SK-N-SH (cell line): ENCODE data around the gene TTK. TPM values are rescaled to one million over a fixed set of nuclear protein-coding genes. Genes with fewer than 3 reads are reported as not detected.

ENCODE experiments used
- CTCF ChIA-PET: fragments of 300-600, 350-600 bp; formaldehyde crosslinking; extraction: SDS; loops from one replicate; lab custom pipeline; 2021; lab: Yijun Ruan, JAX
- POLR2A ChIA-PET: fragments of 350-600 bp; sonication (Branson Sonifier 250); formaldehyde crosslinking; extraction: SDS; loops from one replicate; lab custom pipeline; 2020; ENCODE audit warnings: antibody characterized with exemption, inconsistent platforms; lab: Yijun Ruan, JAX
- DNase-seq: peaks from one replicate; pipeline ENCODE4 v3.0.0; 2012
- H2AFZ ChIP-seq: fragments of 200-600 bp; sonication (generic); 2 replicates; pipeline ENCODE4 v1.8.1; 2016; ENCODE audit warnings: antibody characterized with exemption, mild to moderate bottlenecking, low read depth
- H3F3A ChIP-seq: fragments of 200-600 bp; sonication (generic); replicated peaks from 2 replicates; pipeline ENCODE3; 2016; ENCODE audit warnings: antibody characterized with exemption, mild to moderate bottlenecking; ENCODE audit not compliant: insufficient read depth
- H3K27ac ChIP-seq, 2 experiments: fragments of 200-500 bp in 1 of 2; fragments of 200-600 bp in 1 of 2; sonication (Bioruptor generic) in 1 of 2; sonication (generic), shearing (Covaris generic) in 1 of 2; 2 replicates each; pipeline versions ENCODE4 v1.5.1 to v1.6.1; 2014 to 2016; ENCODE audit warnings: low read depth in 2 of 2, inconsistent platforms in 1 of 2, low read length in 1 of 2, mild to moderate bottlenecking in 1 of 2, mixed read lengths in 1 of 2
- H3K27me3 ChIP-seq: fragments of 200-600 bp; sonication (generic), shearing (Covaris generic); 2 replicates; pipeline ENCODE4 v1.6.1; 2016; ENCODE audit warnings: mixed run types; ENCODE audit not compliant: insufficient read depth
- H3K36me3 ChIP-seq, 2 experiments: fragments of 200-500 bp in 1 of 2; fragments of 200-600 bp in 1 of 2; sonication (Bioruptor generic) in 1 of 2; sonication (generic) in 1 of 2; replicated peaks in 1 of 2; 2 replicates each; pipeline versions ENCODE3 to v1.5.1; 2014 to 2016; ENCODE audit warnings: low read length in 1 of 2, mild to moderate bottlenecking in 1 of 2; ENCODE audit not compliant: insufficient read depth in 2 of 2, control insufficient read depth in 1 of 2
- H3K4me1 ChIP-seq, 2 experiments: fragments of 200-500 bp in 1 of 2; fragments of 200-600 bp in 1 of 2; sonication (Bioruptor generic) in 1 of 2; sonication (generic), shearing (Covaris generic) in 1 of 2; 2 replicates each; pipeline versions ENCODE4 v1.5.1 to v1.6.1; 2014 to 2016; ENCODE audit warnings: low read depth in 1 of 2, low read length in 1 of 2, mixed run types in 1 of 2; ENCODE audit not compliant: insufficient read depth in 2 of 2, control insufficient read depth in 1 of 2
- H3K4me2 ChIP-seq: fragments of 200-600 bp; sonication (generic), shearing (Covaris generic); 2 replicates; pipeline ENCODE4 v1.6.1; 2017; ENCODE audit warnings: mixed run types
- H3K4me3 ChIP-seq, 2 experiments: fragments of 200-500 bp in 1 of 2; fragments of 200-600 bp in 1 of 2; sonication (Bioruptor generic) in 1 of 2; sonication (generic), shearing (Covaris generic) in 1 of 2; 2 replicates each; pipeline versions ENCODE4 v1.5.1 to v1.8.1; 2014 to 2016; ENCODE audit warnings: low read depth in 2 of 2, inconsistent platforms in 1 of 2, low read length in 1 of 2, mild to moderate bottlenecking in 1 of 2, mixed read lengths in 1 of 2, moderate library complexity in 1 of 2
- H3K79me2 ChIP-seq: fragments of 200-600 bp; sonication (generic); 2 replicates; pipeline ENCODE4 v1.8.1; 2017; ENCODE audit warnings: mild to moderate bottlenecking; ENCODE audit not compliant: insufficient read depth
- H3K9ac ChIP-seq: fragments of 200-600 bp; sonication (generic); 2 replicates; pipeline ENCODE4 v1.6.1; 2017; ENCODE audit warnings: mixed run types
- H3K9me2 ChIP-seq: fragments of 200-600 bp; sonication (generic); 2 replicates; pipeline ENCODE4 v1.6.1; 2017; ENCODE audit warnings: mixed run types
- H3K9me3 ChIP-seq: fragments of 200-600 bp; sonication (generic); 2 replicates; pipeline ENCODE4 v1.6.1; 2017; ENCODE audit warnings: mixed run types, mild to moderate bottlenecking, moderate library complexity
- H4K20me1 ChIP-seq: fragments of 200-600 bp; sonication (generic); 2 replicates; pipeline ENCODE4 v1.6.1; 2017; ENCODE audit warnings: mild to moderate bottlenecking, mixed run types; ENCODE audit not compliant: insufficient read depth
- CHD2 ChIP-seq: fragments of 150-350 bp; IDR thresholded peaks from 2 replicates; pipeline ENCODE4 v1.6.1; 2018; ENCODE audit warnings: low read length; ENCODE audit not compliant: partially characterized antibody
- ELF1 ChIP-seq: IDR thresholded peaks from 2 replicates; pipeline ENCODE4 v1.4.0; 2012
- EZH2phosphoT487 ChIP-seq: fragments of 200-600 bp; sonication (generic); IDR thresholded peaks from 2 replicates; pipeline ENCODE4 v1.6.1; 2017; ENCODE audit warnings: low read depth, mixed run types, mild to moderate bottlenecking, antibody characterized with exemption, moderate library complexity, borderline replicate concordance
- FOSL2 ChIP-seq: IDR thresholded peaks from 2 replicates; pipeline ENCODE4 v1.4.0; 2012; ENCODE audit warnings: low read depth, mild to moderate bottlenecking, moderate library complexity, borderline replicate concordance
- FOXJ3 ChIP-seq: sonication (generic); formaldehyde crosslinking; IDR thresholded peaks from 2 replicates; pipeline ENCODE4 v1.5.1; 2020; ENCODE audit warnings: mild to moderate bottlenecking, missing genetic modification reagents
- FOXM1 ChIP-seq: IDR thresholded peaks from 2 replicates; pipeline ENCODE4 v1.4.0; 2012; ENCODE audit warnings: low read depth, mild to moderate bottlenecking
- GABPA ChIP-seq: IDR thresholded peaks from 2 replicates; pipeline ENCODE4 v1.4.0; 2012; ENCODE audit warnings: low read depth, mild to moderate bottlenecking
- GATA2 ChIP-seq: sonication (generic); formaldehyde crosslinking; IDR thresholded peaks from 2 replicates; pipeline ENCODE4 v1.5.0; 2020; ENCODE audit warnings: mild to moderate bottlenecking, missing genetic modification reagents
- MXI1 ChIP-seq: IDR thresholded peaks from 2 replicates; pipeline ENCODE4 v1.6.1; 2012; ENCODE audit warnings: mild to moderate bottlenecking, low read depth, low read length, improper control_type of control experiment
- NFIC ChIP-seq: IDR thresholded peaks from 2 replicates; pipeline ENCODE4 v1.4.0; 2012; ENCODE audit warnings: borderline replicate concordance
- POLR2AphosphoS5 ChIP-seq: IDR thresholded peaks from 2 replicates; pipeline ENCODE4 v1.6.1; 2012; ENCODE audit warnings: low read depth, low read length
- RAD21 ChIP-seq: IDR thresholded peaks from 2 replicates; pipeline ENCODE4 v1.6.1; 2012; ENCODE audit warnings: mild to moderate bottlenecking, low read length
- RFX5 ChIP-seq: IDR thresholded peaks from 2 replicates; pipeline ENCODE4 v1.6.1; 2012; ENCODE audit warnings: mild to moderate bottlenecking, improper control_type of control experiment, low read length
- RXRA ChIP-seq: IDR thresholded peaks from 2 replicates; pipeline ENCODE4 v1.4.0; 2012; ENCODE audit warnings: low read depth, mild to moderate bottlenecking, borderline replicate concordance
- SMC3 ChIP-seq: IDR thresholded peaks from 2 replicates; pipeline ENCODE4 v1.6.1; 2012; ENCODE audit warnings: low read depth, low read length, improper control_type of control experiment
- TCF12 ChIP-seq: IDR thresholded peaks from 2 replicates; pipeline ENCODE4 v1.4.0; 2012
- YY1 ChIP-seq: IDR thresholded peaks from 2 replicates; pipeline ENCODE4 v1.4.0; 2012; ENCODE audit warnings: low read depth, mild to moderate bottlenecking
- WGBS: methylation state at CpG from one replicate; pipeline ENCODE4 v1.1.6; 2017; ENCODE audit warnings: low lambda C conversion rate; 5-methylcytosine and 5-hydroxymethylcytosine counted together
- polyA plus RNA-seq, 3 experiments: library from polyadenylated mRNA; depleted of rRNA; stranded (reverse); fragments of >200 nt; gene quantifications; 2 replicates each; pipeline ENCODE4 v1.2.3, GENCODE V29; 2012
- TF ChIP-seq, protein P1 (sequence below): IDR thresholded peaks from 2 replicates; pipeline ENCODE4; 2012
- TF ChIP-seq, protein P2 (sequence below): fragments of 150-350 bp; IDR thresholded peaks from 2 replicates; pipeline ENCODE4 v1.6.1; 2017; ENCODE audit warnings: antibody characterized with exemption, low read length, low read depth, borderline replicate concordance

Gene TTK
- polyA plus RNA-seq, 1 of the 3 experiments (the other 2 are of a cell fraction) = 3.6 TPM

DNA sequence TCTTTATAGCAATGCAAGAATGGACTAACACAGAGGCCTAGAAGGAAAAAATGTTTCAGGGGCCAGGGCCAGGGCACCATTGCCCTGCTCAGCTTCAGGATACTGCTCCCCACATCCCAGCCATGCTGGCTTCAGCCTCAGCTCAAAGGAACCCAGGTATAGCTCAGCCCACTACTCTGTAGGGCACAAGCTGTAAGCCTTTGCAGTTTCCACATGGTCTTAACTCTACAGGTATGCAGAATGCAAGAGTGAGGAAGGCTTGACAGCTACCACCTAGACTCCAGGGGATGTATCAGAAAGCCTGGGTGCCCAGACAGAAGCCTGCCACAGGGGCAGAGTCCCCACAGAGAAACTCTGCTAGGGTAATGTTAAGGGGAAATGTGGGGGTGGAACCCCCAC, 10.5 kb upstream of the TTK start:
- ChIA-PET CTCF (no interaction called here), POLR2A (no interaction called here)
- H3K36me3 ChIP-seq = no peaks in the 10 kb centered on the region
- DNase-seq = no peak
- no peaks in the 10 kb centered on the region for H4K20me1 ChIP-seq
- H3K9me2 ChIP-seq = no peaks in the 10 kb centered on the region
- no peak overlapping the region for H3K9ac ChIP-seq
- H3F3A ChIP-seq = no peaks in the 10 kb centered on the region
- H3K9me3 ChIP-seq = peaks cover 9% of the 10 kb centered on the region; the same call in 1 of the 2 replicates
- H3K79me2 ChIP-seq = no peaks in the 10 kb centered on the region
- H3K27ac ChIP-seq = no peak overlapping the region
- no peak overlapping the region for H2AFZ ChIP-seq
- no peak overlapping the region for H3K4me2 ChIP-seq
- TF ChIP-seq CHD2 (no peak), RXRA (no peak), TCF12 (no peak), RFX5 (no peak), FOXM1 (no peak), FOSL2 (no peak)
- TF ChIP-seq, protein P1, sequence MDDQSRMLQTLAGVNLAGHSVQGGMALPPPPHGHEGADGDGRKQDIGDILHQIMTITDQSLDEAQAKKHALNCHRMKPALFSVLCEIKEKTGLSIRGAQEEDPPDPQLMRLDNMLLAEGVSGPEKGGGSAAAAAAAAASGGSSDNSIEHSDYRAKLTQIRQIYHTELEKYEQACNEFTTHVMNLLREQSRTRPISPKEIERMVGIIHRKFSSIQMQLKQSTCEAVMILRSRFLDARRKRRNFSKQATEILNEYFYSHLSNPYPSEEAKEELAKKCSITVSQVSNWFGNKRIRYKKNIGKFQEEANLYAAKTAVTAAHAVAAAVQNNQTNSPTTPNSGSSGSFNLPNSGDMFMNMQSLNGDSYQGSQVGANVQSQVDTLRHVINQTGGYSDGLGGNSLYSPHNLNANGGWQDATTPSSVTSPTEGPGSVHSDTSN = no peak
- no peak overlapping the region for H3K4me3 ChIP-seq
- no peaks in the 10 kb centered on the region for H3K4me1 ChIP-seq
- H3K27me3 ChIP-seq = no peaks in the 10 kb centered on the region

DNA sequence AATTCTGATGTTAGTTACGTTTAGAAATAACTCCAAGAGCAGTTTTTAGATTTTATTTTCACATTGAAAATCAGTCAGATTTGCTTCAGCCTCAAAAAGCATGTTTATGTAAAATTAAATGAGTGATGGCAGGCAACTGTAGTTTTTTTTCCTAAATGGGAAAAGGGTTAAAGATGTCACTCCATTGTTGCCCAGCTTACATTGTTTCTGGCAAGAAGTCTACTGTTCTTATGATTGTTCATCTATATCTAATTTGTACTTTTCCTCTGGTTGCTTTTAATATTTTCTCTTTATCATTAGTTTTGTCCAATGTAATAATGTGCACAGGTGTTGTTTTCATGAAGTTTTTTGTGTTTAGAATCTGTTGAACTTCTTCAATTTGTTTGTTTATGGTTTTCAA, 6.7 kb upstream of the TTK start:
- DNase-seq = no peak
- Histone ChIP-seq H4K20me1 (no peaks in the 10 kb centered on the region), H3K4me3 (no peak overlapping the region), H2AFZ (no peak overlapping the region), H3K4me2 (no peak overlapping the region), H3K79me2 (no peaks in the 10 kb centered on the region), H3K27me3 (no peaks in the 10 kb centered on the region), H3K36me3 (no peaks in the 10 kb centered on the region), H3K9me2 (no peaks in the 10 kb centered on the region), H3K9me3 (peaks cover 9% of the 10 kb centered on the region; the same call in 1 of the 2 replicates), H3K9ac (no peak overlapping the region), H3K27ac (no peak overlapping the region), H3K4me1 (no peaks in the 10 kb centered on the region), H3F3A (no peaks in the 10 kb centered on the region)
- ChIA-PET POLR2A (no interaction called here), CTCF (no interaction called here)
- WGBS = 11% methylated on average over 1 of the region's 1 CpG
- TF ChIP-seq FOXM1 = no peak
- TF ChIP-seq SMC3 = no peak
- TF ChIP-seq RAD21 = no peak
- no peak for TF ChIP-seq FOXJ3
- TF ChIP-seq GABPA = no peak
- no peak for TF ChIP-seq YY1
- no peak for TF ChIP-seq MXI1

DNA sequence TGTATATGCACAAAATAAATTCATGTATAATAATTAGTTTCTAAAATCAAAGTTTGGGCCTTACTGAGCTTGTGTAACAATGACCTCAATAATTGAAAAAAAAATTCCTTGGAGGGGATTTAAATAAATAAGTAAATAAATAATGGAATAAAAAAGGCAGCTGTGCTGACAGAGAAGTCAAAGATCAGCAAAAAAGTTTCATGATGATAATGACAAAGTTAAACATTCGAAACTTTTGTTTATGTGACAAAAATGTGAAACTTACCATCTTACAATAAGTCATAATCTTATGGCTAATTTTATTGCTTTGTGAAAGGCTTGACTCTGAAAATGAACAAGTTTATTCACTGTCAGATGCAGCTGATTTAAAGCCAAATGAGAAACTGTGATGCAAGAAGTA, 3.1 kb upstream of the TTK start:
- H3K4me2 ChIP-seq = no peak overlapping the region
- 78% methylated on average over 1 of the region's 1 CpG for WGBS
- H3K27me3 ChIP-seq = no peaks in the 10 kb centered on the region
- no peak overlapping the region for H3K9ac ChIP-seq
- H2AFZ ChIP-seq = no peak overlapping the region
- H4K20me1 ChIP-seq = no peaks in the 10 kb centered on the region
- H3K36me3 ChIP-seq = peaks cover 0 to 2% of the 10 kb centered on the region in 2 experiments
- peaks cover 4 to 10% of the 10 kb centered on the region in 2 experiments; a peak in 3 of 4 replicates for H3K4me1 ChIP-seq
- POLR2A ChIA-PET = no interaction called here
- H3K79me2 ChIP-seq = peaks cover 18% of the 10 kb centered on the region
- no peak for DNase-seq
- peaks cover 9% of the 10 kb centered on the region; the same call in 1 of the 2 replicates for H3K9me3 ChIP-seq
- H3K4me3 ChIP-seq = no peak overlapping the region
- H3K27ac ChIP-seq = no peak overlapping the region
- no peaks in the 10 kb centered on the region for H3K9me2 ChIP-seq
- H3F3A ChIP-seq = no peaks in the 10 kb centered on the region
- CTCF ChIA-PET = interaction anchor here (0.7 to 1.7 kb wide), 2 partner anchors 52 to 65 kb away, joined by 3 to 9 read pairs; no protein-coding TSS in a partner anchor
- TF ChIP-seq FOSL2 = no peak
- TF ChIP-seq GATA2 (CRISPR knock-in tag) = no peak
- no peak for TF ChIP-seq ELF1
- TF ChIP-seq EZH2phosphoT487 = no peak
- TF ChIP-seq POLR2AphosphoS5 = no peak
- TF ChIP-seq, protein P2, sequence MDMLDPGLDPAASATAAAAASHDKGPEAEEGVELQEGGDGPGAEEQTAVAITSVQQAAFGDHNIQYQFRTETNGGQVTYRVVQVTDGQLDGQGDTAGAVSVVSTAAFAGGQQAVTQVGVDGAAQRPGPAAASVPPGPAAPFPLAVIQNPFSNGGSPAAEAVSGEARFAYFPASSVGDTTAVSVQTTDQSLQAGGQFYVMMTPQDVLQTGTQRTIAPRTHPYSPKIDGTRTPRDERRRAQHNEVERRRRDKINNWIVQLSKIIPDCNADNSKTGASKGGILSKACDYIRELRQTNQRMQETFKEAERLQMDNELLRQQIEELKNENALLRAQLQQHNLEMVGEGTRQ = no peak
- TF ChIP-seq FOXJ3 = no peak
- no peak for TF ChIP-seq RAD21
- no peak for TF ChIP-seq YY1
- TF ChIP-seq NFIC = no peak
- TF ChIP-seq, protein P1 = no peak
